NCI-H2107 treated with DMSO at 0.1 percent for 48 hours (cell line): ENCODE results near the gene ALDH1L1.

Experiments used
- DNase-seq: peaks from one replicate; lab custom pipeline; 2025; ENCODE audit not compliant: unreplicated experiment; lab: John Stamatoyannopoulos, UW

ALDH1L1 gene

DNA sequence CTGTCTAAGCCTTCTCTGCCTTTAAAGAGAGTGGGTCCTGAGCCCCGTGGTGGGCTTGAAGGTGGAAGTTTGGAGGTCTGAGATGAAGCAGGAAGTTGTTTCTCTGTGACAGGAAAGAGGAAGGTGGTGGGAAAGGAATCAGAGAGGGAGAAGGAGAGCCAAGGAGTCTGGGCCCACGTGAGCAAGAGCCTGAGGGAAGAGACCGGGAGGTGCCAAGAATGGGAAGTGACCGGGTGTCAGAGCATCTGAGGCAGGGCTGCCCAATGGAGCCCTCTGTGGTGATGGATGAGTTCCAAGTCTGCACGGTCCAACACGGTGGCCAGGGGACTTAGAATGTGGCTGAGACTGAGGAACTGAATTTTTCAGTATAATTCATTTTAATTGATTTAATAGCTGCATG, 24.6 kb downstream of the ALDH1L1 start:
- DNase-seq: no peak

DNA sequence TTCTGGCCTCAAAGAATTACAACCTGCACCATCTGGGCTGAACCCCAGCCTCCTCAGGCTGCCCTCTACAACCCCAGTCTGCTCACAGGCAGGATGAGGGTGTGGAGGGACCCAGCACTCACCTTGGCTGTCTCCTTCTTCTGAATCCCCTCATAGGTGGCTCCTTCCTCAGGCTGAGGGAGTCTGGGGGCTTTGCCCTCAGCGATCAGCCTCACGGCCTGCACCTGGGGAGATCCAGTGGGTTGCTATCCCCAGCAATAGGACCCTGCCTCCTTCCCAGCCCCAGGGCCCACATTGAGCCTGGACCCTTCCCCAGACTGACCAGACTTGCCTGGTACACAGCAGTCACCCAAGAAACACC, 25.1 kb downstream of the ALDH1L1 start:
- DNase-seq: no peak

DNA sequence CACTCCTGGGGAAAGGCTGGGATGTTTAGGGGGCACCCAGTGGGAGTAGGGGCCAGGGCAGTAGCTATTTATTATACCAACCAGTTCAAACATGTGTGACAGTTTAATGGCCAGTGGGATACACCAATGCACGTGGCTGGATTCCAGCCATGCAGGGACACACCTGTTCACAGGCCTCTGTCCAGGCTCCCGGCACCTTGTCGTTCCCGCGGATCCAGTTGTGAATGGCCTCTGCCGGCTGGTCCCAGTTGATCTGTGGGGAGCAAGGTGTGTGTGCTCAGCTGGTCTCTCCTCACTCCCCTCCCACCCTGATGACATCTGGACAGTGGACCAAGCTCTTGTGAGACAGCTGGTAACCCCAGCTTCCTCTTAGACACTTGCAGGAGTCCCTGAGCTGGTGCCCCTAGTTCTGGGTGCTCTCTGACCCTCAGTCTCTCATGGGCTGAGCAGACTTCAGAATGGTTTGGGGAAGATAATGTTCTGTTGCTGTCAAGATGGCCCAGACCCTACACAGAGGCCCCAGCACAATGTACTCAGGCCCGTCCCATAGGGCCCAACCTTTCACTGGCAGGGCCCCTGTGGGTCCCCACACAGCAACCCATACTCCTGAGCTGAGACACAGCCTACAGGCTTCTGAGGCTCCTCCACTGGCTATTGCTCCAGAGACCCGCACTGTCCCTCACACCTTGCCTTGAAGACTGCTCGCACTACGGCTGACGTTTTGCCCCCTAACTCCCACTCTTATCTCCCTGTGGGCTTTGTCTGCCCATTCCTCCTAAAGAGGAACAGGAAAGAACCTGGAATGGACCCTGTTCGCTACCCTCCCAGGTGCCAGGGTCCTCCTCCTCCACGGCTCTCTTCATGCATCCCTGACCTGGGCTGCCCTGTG, 25.8 kb downstream of the ALDH1L1 start:
- DNase-seq: no peak

DNA sequence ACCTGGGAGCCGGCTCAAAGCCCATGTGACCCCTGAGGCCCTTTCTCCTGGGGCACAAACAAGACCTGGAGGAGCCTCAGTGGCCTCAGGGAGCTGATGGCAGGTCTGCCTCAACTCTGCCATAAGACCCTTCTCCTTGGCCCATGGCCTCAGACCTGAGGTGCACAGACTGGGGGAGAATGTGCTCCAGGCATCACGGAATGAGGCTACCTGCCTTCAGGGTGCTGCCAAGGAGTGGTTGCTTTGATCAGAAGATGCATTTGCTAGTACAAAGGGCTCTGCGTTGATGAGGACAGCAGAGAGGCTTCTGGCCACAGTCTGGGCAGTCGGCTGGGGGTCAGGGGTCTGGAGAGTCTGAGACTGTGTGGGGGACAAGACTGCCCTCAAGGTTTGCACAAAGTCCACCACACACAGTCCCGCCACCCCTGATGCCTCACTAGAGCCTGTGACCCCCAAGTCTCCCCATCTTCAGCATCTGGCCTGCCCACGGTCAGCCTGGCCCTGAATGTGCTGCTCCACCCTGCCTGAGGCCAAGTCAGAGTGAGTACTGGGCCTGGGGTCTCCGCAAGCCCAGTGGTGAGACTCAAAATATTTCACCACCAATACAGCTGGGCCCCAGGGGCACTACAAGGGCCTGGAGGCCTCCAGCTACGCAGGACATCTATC, 26.6 kb downstream of the ALDH1L1 start:
- no peak for DNase-seq

DNA sequence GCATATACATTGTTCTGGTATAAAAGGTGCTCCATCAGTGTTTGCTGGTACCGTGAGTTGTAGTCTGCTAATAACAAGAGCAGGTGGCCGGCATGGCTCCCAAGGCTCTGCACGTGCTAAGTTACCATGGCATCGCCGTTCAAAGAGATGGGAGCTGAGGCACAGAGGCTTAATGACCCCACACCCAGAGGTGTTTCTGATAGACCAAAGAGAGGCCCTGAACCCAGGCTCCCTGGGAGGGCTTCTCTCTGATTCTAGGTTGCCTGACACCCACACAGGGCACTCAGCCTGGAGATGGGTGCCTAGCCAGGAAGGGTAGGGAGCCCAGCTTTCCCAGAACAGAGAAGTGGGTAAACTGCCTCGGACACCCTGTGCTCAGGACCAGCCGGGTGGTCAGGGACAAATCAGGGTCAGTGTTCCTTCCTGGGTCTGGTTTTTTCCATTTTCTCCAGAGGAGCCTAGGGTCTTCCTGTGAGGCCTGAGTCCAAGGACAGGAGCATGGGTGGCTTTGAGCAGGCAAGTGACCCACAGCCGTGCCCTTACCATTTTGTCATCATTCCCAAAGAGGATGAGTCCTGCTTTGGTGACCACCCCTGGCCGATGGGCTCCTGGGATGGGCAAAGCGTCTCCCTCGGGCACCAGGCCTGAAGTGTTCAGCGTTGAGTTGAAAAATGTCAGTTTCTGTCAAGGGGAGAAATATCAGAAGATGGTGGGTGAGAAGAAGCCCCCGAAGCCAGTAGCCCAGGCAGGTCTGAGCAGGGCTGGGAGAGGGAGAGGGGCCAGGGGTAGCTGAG, 27.3 kb downstream of the ALDH1L1 start:
- no peak for DNase-seq

DNA sequence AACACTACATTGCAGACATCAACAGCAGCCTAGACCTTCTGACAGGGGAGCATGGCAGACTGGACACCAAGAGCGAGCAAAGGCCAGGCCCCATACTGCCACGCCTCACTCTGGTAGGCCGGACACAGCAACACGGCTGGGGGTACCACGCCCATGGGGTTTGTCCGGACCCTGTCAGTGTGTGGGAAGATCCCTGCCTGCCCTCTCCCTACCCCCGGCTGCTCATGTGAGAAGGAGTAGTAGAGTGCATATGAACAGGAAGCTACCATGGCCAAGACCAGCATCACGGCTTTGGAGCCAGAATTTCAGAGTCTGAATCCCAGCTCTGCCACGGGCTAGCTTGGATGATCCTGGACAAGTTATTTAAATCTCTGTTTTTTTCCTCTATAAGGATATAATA, 27.9 kb downstream of the ALDH1L1 start:
- DNase-seq: no peak

DNA sequence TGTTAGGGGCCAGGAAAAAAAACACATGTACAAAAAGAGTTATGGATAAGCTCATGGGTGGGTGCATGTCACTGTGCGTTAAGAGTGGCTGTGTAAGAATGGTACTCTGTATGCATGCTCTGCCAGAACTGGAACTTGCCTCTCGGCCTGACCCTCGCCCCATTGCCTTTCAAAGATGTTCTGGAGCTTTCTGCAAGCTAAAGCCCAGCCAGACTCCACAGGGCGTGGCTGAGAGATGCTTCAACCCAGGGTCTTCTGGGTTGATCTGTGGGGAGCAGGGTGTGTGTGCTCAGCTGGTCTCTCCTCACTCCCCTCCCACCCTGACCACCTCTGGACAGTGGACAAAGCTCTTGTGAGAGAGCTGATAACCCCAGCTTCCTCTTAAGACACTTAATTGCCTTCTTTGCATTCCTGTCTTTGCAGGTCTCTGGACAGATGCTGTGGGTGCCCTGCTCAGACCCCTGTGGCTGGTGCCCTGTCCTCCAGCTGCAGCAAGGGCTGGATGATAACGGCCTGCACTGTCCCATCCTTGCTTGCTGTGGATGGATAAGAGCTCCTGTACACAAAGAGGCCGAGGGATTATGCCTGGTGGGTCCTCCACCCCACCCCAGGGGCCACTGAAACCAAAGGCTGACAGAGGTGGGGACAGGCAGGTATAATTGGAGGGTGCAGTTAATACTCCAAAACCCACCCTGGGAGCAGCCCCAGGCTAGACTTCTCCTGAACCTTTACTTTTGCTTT, 28.7 kb downstream of the ALDH1L1 start:
- DNase-seq: no peak

DNA sequence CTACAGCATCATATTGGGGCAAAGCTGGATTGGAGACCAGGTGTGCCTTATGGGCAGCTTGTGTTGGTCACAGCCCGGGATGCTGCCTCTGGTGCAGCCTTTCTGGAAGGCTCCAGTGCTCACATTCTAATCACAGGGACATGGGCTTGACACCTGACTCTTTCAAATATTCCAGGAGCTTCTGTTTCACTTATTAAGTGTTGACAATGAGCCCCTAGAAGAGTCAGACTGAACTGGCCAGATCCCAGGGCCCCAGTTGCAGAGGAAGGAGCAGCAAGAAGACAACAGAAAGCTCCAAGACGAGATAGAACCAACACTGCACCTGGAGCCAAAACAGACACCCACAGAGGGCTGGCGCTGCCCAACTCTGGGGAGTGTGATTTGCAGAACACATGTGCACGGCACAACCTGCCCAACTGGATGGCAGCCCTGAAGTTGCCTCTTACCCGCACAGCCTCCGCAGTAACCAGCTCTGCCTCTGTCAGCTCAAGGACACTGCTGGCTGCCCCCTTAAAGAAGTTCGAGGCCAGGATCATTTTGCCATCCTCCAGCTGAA, 30.3 kb downstream of the ALDH1L1 start:
- DNase-seq: no peak

DNA sequence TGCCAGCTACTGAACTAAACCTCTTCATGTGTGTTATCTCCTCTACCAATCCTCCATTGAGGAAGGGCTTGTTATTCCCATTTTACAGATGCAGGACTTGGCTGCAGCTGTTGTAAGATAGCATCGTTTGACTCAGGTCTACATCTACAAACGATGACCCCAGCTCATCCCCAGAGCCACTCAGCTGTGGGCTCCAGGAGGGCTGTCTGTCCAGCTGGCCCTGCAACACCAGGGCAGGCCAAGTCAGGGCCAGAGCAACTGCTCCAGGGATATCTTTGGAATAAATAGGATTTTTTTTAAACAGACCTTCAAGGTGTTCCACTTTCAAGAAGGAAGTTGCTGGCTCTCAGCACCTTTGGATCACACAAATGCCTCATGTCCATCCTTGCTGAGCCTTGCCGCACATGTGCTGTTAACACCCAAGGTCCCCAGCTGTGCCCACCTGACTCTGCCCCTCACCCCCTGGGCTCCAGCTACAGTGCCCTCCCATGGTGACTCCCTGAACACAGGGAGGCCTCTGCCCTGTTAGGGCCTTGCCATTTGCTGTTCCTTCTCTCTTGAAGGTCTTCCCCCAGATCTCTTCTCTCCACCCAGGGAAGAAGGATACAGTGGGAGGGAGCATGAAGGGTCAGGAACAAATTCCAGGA, 31.0 kb downstream of the ALDH1L1 start:
- DNase-seq: no peak

DNA sequence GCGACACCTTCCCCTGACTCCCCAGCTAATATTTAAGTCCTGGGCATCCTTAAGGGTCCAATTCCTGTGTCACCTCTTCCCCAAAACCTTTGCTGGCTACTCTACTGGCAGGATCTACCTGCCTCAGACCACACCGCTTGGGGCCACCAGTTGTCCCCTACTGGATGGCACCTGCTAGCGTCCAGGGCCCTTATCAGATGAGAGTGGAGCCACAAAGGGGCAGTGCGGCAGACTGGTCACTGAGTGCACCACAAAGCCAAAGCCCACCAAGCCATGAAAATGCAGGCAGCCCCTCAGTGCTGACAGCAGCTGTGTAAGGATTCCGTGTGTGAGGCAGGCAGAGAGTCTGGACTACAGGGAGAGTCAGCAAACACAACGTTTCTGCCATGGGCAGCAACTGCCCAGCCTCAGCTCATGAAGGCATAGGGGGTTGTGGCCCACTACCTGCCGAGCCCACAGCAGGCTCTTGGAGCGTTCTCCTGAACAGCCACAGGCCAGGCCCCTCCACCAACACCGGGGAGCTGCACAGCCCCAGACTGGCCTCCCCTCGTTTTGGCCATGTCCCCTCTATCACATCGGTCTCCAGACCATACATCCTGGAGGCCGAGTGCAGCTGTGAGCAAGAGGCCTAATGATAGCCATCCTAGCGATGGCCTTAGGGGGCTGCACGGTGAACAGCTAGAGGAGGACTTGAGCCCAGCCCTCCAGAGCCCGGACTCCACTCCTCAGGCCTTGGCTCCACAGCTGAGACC, 32.3 kb downstream of the ALDH1L1 start:
- no peak for DNase-seq

DNA sequence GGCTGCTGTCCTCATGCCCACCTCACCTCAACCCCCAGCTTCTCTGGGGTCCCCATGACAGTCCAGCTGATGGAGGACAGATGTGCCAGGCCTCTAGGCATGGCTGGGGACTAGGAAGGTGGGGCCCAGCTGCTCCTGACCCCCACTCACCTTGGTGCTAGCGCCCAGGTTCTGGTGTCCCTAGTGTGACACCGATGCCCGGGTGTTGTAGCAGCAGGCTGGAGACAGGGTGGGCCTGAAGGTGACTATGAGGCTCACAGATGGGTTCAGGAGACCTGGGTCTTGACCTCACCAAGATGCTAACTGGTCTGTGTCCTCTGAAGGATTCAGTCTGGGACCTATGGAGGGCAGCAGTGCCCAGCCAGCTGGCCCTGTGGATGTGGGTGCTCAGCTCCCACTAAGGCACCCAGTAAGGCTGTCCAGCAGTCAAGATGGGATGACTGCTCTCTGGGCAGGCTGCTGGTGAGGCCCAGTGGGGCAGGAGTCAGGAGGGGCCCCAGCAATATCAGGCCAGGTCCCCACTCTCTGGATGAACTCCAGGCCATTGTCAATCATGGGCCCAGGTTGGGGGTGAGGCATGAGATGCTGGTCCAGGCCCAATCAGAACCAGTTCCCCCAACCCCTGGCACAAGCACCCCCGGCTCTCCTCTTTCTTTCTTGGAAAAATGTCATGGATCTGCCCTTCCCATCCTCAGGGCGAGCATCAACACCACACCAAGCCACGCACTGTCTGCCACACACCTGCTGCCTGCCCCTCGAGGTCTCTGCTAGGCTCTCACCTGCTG, 33.0 kb downstream of the ALDH1L1 start:
- DNase-seq: no peak

DNA sequence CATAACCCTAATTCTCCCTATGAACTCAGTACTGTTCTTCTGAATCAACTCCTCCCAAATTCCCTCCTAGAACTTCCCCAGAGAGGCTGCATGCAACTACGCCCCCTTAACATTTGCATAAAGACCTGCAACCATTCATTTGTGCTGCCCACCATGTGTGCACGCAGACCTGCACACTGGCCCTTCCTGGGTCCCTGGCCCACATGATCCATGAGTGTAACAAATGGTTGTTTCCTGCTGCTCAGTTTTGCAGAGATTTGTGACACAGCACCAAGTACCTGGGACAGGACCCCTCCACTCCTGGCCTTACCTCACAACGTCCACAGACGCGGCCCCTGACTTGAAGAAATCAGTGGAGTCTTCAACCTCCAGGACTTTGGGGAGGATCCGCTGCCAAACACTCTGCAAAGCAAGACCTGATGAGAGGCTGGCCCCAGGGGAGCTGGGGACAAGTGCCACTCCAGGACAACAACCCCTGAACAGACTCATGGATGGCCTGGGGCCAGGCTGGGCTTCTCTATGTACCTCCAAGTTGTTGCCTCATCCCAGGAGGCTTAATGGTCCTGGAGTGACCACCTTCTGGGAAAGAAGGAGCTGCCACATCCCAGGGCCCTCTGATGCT, 33.8 kb downstream of the ALDH1L1 start:
- DNase-seq: no peak

DNA sequence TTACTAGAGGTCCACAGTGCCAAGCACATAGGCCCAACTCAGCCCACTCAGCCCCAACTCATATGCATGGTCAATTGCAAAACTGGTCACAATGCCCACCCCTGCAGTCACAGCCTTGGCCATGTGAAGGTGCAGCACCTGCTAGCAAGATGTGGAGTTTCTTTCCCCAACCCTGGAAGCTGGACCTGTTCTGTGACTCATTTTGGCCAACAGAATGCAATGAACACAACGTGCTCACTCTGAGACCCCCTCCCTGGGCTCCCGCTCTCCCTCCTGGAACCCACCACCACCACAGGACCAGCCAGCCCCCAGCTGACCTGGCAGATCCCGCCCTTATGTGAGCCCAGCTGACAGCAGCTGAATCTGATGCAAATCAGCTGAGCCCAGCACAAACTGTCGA, 34.4 kb downstream of the ALDH1L1 start:
- no peak for DNase-seq

DNA sequence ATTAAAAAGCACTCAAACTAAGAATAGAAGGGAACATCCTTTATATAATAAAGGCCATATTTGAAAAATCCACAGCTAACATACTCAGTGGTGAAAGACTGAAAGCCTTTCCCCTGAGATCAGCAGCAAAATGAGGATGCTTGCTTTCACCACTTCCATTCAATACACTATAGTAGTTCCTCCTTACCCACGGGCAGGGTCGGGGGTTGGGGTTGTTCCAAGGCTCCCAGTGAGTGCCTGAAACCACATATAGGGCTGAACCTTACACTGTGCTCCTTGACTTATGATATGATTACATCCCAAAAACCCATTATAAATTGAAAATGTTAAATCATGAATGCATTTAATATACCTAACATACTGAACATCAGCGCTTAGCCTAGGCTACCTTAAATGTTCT, 37.7 kb downstream of the ALDH1L1 start:
- DNase-seq: no peak

DNA sequence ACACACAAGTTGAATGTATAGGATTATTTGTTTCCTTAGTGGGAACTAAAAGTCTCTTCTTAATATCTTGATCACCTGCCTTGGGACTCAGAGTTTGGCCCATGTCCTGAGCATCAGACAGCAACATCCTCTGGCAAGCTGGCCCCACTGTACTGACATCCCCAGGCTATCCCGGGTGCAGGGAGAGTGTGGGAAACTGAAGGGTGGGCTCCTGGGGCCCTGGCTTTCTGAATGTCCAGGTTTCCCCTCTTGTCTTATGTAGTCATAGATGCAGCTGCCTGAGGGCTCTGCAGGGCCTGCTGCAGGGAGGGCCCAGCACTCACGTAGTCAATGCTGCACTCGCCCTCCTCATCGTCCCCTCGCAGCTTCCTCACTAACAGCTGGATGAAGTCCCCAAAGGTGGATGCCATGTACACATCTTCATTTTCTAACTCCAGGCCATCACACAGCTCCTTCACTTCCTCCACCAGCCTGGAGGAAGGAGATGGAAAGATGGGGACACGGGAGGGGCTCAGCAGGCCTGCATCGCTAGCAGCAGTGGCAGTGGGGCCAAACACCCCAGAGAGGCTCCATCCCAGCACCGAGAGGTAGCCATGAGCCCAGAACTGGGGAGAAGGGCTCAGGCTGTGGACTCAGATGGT, 42.8 kb downstream of the ALDH1L1 start:
- no peak for DNase-seq

DNA sequence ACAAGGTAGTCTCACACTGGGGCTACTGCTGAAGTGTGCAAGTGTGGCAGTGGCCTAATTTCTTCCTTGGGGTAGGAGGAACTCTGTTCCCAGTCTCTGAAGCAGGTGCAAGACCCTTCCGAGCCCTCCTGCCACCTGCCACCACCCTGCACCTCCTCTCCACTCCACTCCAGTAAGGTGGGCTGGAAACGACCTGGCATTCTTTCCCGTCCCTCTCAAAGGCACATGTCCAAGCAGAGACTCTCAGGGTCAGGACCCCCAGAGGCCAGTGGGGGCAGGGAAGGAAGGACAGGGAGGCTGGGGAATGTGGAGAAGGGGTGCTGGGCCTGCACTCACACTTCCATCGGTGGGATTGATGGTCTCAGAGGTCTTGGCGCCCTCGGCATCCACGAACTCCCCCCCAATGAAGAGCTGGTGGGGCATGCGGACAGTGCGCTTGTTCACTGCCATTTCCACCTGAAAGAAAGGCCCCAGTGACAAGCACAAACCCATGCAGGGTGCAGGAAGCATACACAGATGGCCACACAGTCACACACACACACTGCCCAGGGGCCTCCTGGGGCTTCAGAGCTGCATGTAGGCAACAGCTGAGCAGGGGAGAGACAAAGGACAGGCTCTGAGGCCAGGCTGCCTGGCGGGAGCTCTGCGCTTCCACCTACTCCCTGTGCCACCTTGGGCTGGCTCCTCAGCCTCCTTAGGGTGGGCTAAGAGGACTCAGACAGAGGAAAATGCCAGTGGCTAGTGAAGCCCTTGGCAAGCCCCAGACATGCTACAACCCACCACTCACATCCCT, 43.8 kb downstream of the ALDH1L1 start:
- no peak for DNase-seq

DNA sequence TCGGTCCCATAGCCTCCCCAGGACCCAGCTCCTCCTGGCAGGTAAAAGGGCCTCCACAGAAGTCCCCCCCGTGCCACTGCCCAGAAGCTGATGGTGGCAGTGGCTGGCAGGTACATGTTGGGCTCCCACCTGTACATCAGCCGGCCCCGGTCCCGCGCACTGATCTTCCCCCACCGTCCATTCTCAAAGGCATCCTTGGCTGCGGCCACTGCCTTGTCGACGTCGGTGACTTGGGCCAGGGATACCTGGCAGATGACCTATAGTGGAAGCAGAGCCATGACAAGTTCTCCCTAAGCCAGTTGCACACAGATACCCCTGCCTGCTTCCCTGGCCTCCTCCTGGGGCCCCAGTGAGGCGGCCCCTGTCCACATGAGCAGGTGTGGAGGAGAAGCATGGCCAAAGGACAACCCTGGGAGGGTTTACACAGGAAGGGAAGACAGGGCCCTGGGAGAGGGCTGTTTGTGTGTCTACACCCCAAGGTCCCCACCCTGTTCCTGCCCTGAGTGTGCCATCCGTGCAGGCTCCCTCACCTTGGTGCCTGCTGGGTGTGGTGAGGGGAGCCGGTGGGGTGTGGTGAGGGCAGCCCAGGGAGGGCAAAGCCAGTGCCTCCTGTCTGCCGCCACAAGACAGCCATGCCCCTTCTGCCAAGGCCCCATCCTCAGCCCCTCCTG, 44.8 kb downstream of the ALDH1L1 start:
- DNase-seq: no peak
